C4-2B (cell line): ENCODE measurements around the gene CDK5.

ENCODE experiments used
- ZFX ChIP-seq: fragments of 450-650 bp; IDR thresholded peaks from 2 replicates; pipeline ENCODE4 v1.6.1; 2017
- TF ChIP-seq, protein P1 (sequence below): fragments of 450-650 bp; conservative IDR thresholded peaks from 2 replicates; pipeline ENCODE4 v1.5.1; 2017; ENCODE audit warnings: mild to moderate bottlenecking

DNA sequence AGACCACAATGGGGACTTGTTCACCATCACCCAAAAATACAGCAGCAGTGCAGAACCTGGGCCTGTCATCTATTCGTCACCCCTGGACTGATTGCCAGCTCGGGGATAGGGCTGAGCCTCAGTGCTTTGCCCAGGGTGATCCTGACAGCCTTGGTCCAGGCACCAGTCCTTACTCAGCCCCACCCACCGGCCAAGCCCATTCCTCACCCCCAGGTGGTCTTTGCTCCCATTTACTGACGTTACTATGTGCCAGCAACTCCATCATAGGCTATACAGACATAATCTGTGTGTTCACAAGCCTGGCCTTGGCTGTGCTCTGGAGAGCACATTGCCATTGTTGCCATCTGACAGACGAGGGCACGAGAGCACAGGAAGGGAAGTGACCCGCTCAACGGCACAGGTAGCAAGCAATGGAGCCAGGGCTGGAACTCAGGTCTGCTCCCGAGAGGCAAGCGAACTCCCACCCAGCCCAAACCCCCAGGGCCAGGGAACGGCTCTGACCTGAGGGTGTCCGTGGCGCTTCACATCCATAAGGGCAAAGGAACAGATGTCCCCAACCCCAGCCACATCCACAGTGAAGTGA is 40.2 kb downstream of the CDK5 start:
- TF ChIP-seq, protein P1, sequence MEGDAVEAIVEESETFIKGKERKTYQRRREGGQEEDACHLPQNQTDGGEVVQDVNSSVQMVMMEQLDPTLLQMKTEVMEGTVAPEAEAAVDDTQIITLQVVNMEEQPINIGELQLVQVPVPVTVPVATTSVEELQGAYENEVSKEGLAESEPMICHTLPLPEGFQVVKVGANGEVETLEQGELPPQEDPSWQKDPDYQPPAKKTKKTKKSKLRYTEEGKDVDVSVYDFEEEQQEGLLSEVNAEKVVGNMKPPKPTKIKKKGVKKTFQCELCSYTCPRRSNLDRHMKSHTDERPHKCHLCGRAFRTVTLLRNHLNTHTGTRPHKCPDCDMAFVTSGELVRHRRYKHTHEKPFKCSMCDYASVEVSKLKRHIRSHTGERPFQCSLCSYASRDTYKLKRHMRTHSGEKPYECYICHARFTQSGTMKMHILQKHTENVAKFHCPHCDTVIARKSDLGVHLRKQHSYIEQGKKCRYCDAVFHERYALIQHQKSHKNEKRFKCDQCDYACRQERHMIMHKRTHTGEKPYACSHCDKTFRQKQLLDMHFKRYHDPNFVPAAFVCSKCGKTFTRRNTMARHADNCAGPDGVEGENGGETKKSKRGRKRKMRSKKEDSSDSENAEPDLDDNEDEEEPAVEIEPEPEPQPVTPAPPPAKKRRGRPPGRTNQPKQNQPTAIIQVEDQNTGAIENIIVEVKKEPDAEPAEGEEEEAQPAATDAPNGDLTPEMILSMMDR, result no peak
- TF ChIP-seq ZFX, result no peak
